ENCODE measurements around the gene SMIM32.

The SMIM32 gene

GRCh38 chr5:136197462-136198142 lies 4.6 kb upstream of the SMIM32 start:
- no peak for TF ChIP-seq CTCF (IDR thresholded peaks at IDR 0.05; ENCODE audit: low read depth, low read length)
- no peak for DNase-seq
- Histone ChIP-seq H3K27me3 (ENCODE audit: insufficient read depth, low read depth, severe bottlenecking) (no peaks in the 10 kb centered on the region), H3K4me3 (ENCODE audit: low read depth, low read length) (no peak overlapping the region), H3K9me3 (ENCODE audit: severe bottlenecking) (no peaks in the 10 kb centered on the region), H3K27ac (no peak overlapping the region), H3K36me3 (no peaks in the 10 kb centered on the region)

- peaks cover 11% of the 10 kb centered on the region for H3K27me3 ChIP-seq (ENCODE audit: insufficient read depth, low read depth, severe bottlenecking)
- no peak overlapping the region for H3K27ac ChIP-seq
- no peak for TF ChIP-seq CTCF (IDR thresholded peaks at IDR 0.05; ENCODE audit: low read depth, low read length)
- DNase-seq, result no peak
- H3K4me3 ChIP-seq (ENCODE audit: low read depth, low read length), result no peak overlapping the region
- H3K36me3 ChIP-seq, result no peaks in the 10 kb centered on the region
- no peaks in the 10 kb centered on the region for H3K9me3 ChIP-seq (ENCODE audit: severe bottlenecking)
These were observed 3.2 kb upstream of the SMIM32 start for GRCh38 chr5:136195971-136196820.

- H3K9me3 ChIP-seq (ENCODE audit: severe bottlenecking), result no peaks in the 10 kb centered on the region
- no peak for DNase-seq
- H3K27ac ChIP-seq, result no peak overlapping the region
- no peak overlapping the region for H3K4me3 ChIP-seq (ENCODE audit: low read depth, low read length)
- H3K27me3 ChIP-seq (ENCODE audit: insufficient read depth, low read depth, severe bottlenecking), result peaks cover 15% of the 10 kb centered on the region
- TF ChIP-seq CTCF (IDR thresholded peaks at IDR 0.05; ENCODE audit: low read depth, low read length), result no peak
- H3K36me3 ChIP-seq, result no peaks in the 10 kb centered on the region
These were observed 1.6 kb upstream of the SMIM32 start for GRCh38 chr5:136194576-136194975.

- H3K36me3 ChIP-seq, result no peaks in the 10 kb centered on the region
- no peak for DNase-seq
- peaks cover 15% of the 10 kb centered on the region for H3K27me3 ChIP-seq (ENCODE audit: insufficient read depth, low read depth, severe bottlenecking)
- no peaks in the 10 kb centered on the region for H3K9me3 ChIP-seq (ENCODE audit: severe bottlenecking)
- no peak for TF ChIP-seq CTCF (IDR thresholded peaks at IDR 0.05; ENCODE audit: low read depth, low read length)
- no peak overlapping the region for H3K27ac ChIP-seq
- H3K4me3 ChIP-seq (ENCODE audit: low read depth, low read length), result peak overlapping the region; percentile 58
These were observed 467 bp upstream of the SMIM32 start for GRCh38 chr5:136193322-136193935.

- no peak for TF ChIP-seq CTCF (IDR thresholded peaks at IDR 0.05; ENCODE audit: low read depth, low read length)
- Histone ChIP-seq H3K27ac (no peak overlapping the region), H3K9me3 (ENCODE audit: severe bottlenecking) (no peaks in the 10 kb centered on the region), H3K4me3 (ENCODE audit: low read depth, low read length) (peak overlapping the region; percentile 58), H3K27me3 (ENCODE audit: insufficient read depth, low read depth, severe bottlenecking) (peaks cover 15% of the 10 kb centered on the region), H3K36me3 (no peaks in the 10 kb centered on the region)
- peak; percentile 32 for DNase-seq
These were observed 892 bp downstream of the SMIM32 start for GRCh38 chr5:136192015-136192525.

Data from WERI-Rb-1 (cell line).